ENCODE data around the gene SEMA3C. TPM values are rescaled to one million over a fixed set of nuclear protein-coding genes. Genes with fewer than 3 reads are reported as not detected.

The SEMA3C gene
- total and polyA plus RNA-seq, 2 experiments from 2014 or later, result 15.5 to 53.5 TPM

DNA sequence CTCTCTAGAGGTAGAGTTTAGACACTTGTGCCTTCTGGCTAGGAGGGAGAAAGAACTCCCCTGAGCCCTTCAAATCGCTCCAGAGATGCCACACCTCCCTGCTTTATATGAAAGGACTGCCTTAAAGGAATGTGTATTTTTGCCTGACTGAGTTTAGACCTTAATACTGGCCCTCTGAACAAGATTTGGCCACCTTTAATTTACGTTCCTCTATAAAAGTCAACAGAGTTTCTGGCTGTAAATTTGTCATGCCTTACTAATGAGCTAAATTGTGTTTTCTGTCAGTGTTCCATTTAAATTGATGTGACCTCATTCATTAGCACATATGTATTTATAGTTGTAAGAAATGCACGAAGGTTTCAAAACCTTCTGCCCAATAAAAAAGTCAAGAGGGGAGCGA, 48.0 kb downstream of the SEMA3C start:
- H3K4me1 ChIP-seq (ENCODE audit: low read depth), result no peaks in the 10 kb centered on the region
- TF ChIP-seq, protein P1, sequence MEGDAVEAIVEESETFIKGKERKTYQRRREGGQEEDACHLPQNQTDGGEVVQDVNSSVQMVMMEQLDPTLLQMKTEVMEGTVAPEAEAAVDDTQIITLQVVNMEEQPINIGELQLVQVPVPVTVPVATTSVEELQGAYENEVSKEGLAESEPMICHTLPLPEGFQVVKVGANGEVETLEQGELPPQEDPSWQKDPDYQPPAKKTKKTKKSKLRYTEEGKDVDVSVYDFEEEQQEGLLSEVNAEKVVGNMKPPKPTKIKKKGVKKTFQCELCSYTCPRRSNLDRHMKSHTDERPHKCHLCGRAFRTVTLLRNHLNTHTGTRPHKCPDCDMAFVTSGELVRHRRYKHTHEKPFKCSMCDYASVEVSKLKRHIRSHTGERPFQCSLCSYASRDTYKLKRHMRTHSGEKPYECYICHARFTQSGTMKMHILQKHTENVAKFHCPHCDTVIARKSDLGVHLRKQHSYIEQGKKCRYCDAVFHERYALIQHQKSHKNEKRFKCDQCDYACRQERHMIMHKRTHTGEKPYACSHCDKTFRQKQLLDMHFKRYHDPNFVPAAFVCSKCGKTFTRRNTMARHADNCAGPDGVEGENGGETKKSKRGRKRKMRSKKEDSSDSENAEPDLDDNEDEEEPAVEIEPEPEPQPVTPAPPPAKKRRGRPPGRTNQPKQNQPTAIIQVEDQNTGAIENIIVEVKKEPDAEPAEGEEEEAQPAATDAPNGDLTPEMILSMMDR (IDR thresholded peaks at IDR 0.05; ENCODE audit: low read depth, low read length), result no peak
- no peaks in the 10 kb centered on the region for H3K36me3 ChIP-seq
- H3K9me3 ChIP-seq (ENCODE audit: low read depth), result no peaks in the 10 kb centered on the region
- no peak for DNase-seq (ENCODE audit: low read depth in 1 of 2, low spot score in 1 of 2)
- no peak overlapping the region for H3K27ac ChIP-seq
- no peaks in the 10 kb centered on the region for H3K27me3 ChIP-seq
- no peak overlapping the region for H3K4me3 ChIP-seq

DNA sequence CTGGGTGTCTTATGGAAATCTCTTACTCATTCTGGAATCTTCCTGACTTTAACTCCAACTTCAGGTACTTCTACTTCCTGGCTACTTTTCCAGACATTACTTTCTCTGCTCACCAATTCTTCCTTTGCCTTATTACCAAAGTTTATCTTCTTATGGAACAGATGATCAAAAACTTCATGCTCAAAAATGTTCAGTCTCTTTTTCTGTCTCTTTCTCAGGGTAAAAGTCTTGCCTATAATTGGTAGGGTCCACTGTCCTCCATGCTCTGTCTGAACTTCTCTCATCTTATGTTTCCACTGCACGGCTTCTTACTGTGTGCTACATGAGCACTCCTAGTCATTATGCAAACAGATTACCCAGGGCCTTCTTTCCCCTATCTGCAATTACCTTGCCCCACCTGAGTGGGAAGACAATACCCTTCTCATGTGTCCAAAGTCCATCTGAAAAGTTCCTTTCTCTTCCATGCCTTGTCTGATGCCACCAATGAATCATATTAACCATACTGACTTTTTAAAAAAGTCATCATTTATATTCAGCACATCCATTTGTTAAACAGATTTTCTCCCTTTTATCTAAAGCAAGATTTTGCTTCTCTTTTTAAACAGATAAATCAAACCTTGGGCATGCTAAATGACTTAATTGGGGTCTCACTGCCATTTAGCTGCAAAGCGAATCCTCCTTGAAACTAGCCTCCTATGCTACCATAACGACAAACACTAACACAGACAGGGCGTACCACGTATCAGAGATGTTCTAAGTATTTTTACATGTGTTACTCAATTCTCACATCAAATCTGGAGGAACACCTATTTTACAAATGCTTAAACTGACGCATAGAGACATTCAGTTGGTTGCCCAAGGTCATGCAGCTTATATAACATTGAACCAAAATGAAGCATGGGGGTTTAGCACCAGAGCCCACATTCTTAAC, 48.8 kb downstream of the SEMA3C start:
- no peak overlapping the region for H3K27ac ChIP-seq
- H3K36me3 ChIP-seq, result no peaks in the 10 kb centered on the region
- TF ChIP-seq, protein P1 (IDR thresholded peaks at IDR 0.05; ENCODE audit: low read depth, low read length), result no peak
- no peaks in the 10 kb centered on the region for H3K9me3 ChIP-seq (ENCODE audit: low read depth)
- DNase-seq (ENCODE audit: low read depth in 1 of 2, low spot score in 1 of 2), result no peak
- no peaks in the 10 kb centered on the region for H3K27me3 ChIP-seq
- no peak overlapping the region for H3K4me3 ChIP-seq
- H3K4me1 ChIP-seq (ENCODE audit: low read depth), result no peaks in the 10 kb centered on the region

DNA sequence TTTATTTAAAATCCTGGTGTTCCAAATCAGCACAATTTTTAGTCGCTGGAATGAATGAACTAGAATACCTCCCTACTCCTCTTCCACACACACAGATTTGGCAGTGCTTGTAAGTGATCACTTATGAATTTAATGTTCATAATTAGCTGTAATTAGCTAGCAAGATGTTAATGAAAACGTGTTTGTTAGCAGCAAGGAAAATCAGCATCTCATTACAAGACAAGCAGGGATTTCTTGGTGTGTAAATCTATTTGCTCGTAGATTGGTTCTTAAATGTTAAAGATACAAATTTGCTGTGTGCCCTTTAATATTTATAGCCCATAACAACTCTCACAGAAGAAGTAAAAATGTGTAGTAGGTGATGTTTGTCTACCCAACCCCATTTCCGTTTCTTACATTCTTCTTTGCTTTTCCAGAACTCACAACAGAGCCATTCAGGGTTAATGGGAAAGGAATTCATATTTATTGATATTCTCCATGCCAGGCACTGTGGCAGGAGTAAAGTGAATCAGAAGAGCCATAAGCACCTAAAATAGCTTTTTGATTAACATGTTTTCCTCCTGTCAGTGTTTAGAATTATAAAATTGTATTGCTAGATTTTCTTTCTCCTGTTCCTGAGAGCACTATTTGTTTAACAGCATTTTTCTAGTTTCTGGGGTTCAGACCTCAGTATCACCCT, 49.6 kb downstream of the SEMA3C start:
- Histone ChIP-seq H3K36me3 (no peaks in the 10 kb centered on the region), H3K4me1 (ENCODE audit: low read depth) (no peaks in the 10 kb centered on the region), H3K4me3 (no peak overlapping the region), H3K27me3 (no peaks in the 10 kb centered on the region), H3K9me3 (ENCODE audit: low read depth) (no peaks in the 10 kb centered on the region), H3K27ac (no peak overlapping the region)
- no peak for DNase-seq (ENCODE audit: low read depth in 1 of 2, low spot score in 1 of 2)
- TF ChIP-seq, protein P1 (IDR thresholded peaks at IDR 0.05; ENCODE audit: low read depth, low read length), result no peak

DNA sequence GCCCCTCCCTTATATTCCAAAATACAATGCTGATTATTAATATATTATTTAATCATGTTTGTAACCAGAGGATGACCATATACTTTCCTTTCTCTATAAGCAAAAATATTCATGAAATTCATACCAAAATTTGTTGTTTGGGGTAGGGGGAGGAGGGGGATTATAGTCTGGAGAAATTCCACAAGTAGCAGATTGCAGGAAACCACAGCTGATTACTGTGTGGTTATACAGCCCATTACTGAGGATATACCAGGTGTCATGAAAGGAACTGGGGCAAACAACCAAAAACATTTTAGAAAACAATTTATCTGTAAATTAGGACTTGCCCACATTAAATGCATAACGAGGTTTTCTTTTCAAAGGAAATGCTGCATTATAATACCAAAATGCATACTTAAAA, 50.3 kb downstream of the SEMA3C start:
- H3K27me3 ChIP-seq, result no peaks in the 10 kb centered on the region
- TF ChIP-seq, protein P1 (IDR thresholded peaks at IDR 0.05; ENCODE audit: low read depth, low read length), result no peak

DNA sequence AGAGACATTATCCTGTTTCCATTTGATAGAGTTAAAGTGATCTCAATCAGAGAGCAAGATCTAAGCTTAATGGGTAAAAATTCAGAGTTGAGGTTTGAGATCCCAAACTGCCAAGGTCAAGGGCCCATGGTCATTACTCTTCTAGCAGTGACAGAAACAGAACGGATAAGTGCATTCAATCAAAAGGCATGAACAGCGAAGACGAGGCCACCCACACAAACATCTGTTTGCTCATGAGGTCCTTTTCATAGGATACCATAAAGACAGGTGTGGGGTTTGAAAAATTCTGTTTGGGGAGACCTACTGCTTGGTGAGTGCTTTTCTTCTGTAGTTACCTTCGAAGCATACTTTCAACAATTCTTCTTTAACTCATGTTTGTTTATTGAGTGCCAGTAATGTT, 58.3 kb downstream of the SEMA3C start:
- H3K4me3 ChIP-seq, result no peak overlapping the region
- TF ChIP-seq, protein P1 (IDR thresholded peaks at IDR 0.05; ENCODE audit: low read depth, low read length), result no peak

More for the DNA sequence above, 50.3 kb downstream of the SEMA3C start:
- no peak for DNase-seq (ENCODE audit: low read depth in 1 of 2, low spot score in 1 of 2)
- no peaks in the 10 kb centered on the region for H3K4me1 ChIP-seq (ENCODE audit: low read depth)
- H3K27ac ChIP-seq, result no peak overlapping the region
- H3K36me3 ChIP-seq, result no peaks in the 10 kb centered on the region
- H3K4me3 ChIP-seq, result no peak overlapping the region
- H3K9me3 ChIP-seq (ENCODE audit: low read depth), result no peaks in the 10 kb centered on the region

More for the DNA sequence above, 58.3 kb downstream of the SEMA3C start:
- H3K27ac ChIP-seq, result no peak overlapping the region
- no peak for DNase-seq (ENCODE audit: low read depth in 1 of 2, low spot score in 1 of 2)
- no peaks in the 10 kb centered on the region for H3K36me3 ChIP-seq
- H3K27me3 ChIP-seq, result no peaks in the 10 kb centered on the region
- no peaks in the 10 kb centered on the region for H3K9me3 ChIP-seq (ENCODE audit: low read depth)
- peaks cover 14% of the 10 kb centered on the region for H3K4me1 ChIP-seq (ENCODE audit: low read depth)
